OCI-LY1 (cell line): ENCODE results near the gene CCDC102A.

Experiments
- H2AFZ ChIP-seq: fragments of 200-600 bp; sonication (generic), shearing (Covaris generic); 2 replicates; pipeline ENCODE4 v1.6.0; 2014; ENCODE audit warnings: antibody characterized with exemption, mild to moderate bottlenecking, low read length
- H3F3A ChIP-seq: fragments of 200-600 bp; sonication (generic), shearing (Covaris generic); 2 replicates; pipeline ENCODE4 v1.6.0; 2014; ENCODE audit warnings: mild to moderate bottlenecking, antibody characterized with exemption, low read length, moderate library complexity; ENCODE audit not compliant: insufficient read depth
- H3K27ac ChIP-seq: fragments of 200-600 bp; sonication (generic); 2 replicates; pipeline ENCODE4 v1.5.1; 2014; ENCODE audit warnings: low read length, mixed run types, mild to moderate bottlenecking, low read depth; ENCODE audit not compliant: poor library complexity, severe bottlenecking
- H3K27me3 ChIP-seq: fragments of 200-600 bp; sonication (generic); 2 replicates; pipeline ENCODE4 v1.6.0; 2014; ENCODE audit warnings: antibody characterized with exemption, mild to moderate bottlenecking, low read length, moderate library complexity; ENCODE audit not compliant: insufficient read depth
- H3K36me3 ChIP-seq: fragments of 200-600 bp; sonication (generic); 2 replicates; pipeline ENCODE4 v1.6.1; 2014; ENCODE audit warnings: mild to moderate bottlenecking, antibody characterized with exemption, low read length, moderate library complexity, mixed read lengths; ENCODE audit not compliant: insufficient read depth
- H3K4me1 ChIP-seq: fragments of 200-600 bp; sonication (generic); 2 replicates; pipeline ENCODE4 v1.5.1; 2014; ENCODE audit warnings: mild to moderate bottlenecking, low read length, moderate library complexity; ENCODE audit not compliant: insufficient read depth, severe bottlenecking
- H3K4me2 ChIP-seq: fragments of 200-600 bp; sonication (generic), shearing (Covaris generic); 2 replicates; pipeline ENCODE4 v1.6.1; 2014; ENCODE audit warnings: low read length
- H3K4me3 ChIP-seq: fragments of 200-600 bp; sonication (generic); 2 replicates; pipeline ENCODE4 v1.5.1; 2014; ENCODE audit warnings: low read length, low read depth, mild to moderate bottlenecking, mixed read lengths; ENCODE audit not compliant: poor library complexity, severe bottlenecking
- H3K79me2 ChIP-seq: fragments of 200-600 bp; shearing (Covaris generic); 2 replicates; pipeline ENCODE4 v1.6.1; 2016; ENCODE audit warnings: mixed run types, low read length, mixed read lengths; ENCODE audit not compliant: insufficient read depth
- H3K9ac ChIP-seq: fragments of 200-600 bp; sonication (generic), shearing (Covaris generic); 2 replicates; pipeline ENCODE4 v1.6.1; 2014; ENCODE audit warnings: mild to moderate bottlenecking, low read length, mixed read lengths
- H3K9me2 ChIP-seq: fragments of 200-600 bp; sonication (generic), shearing (Covaris generic); 2 replicates; pipeline ENCODE4 v1.6.1; 2014; ENCODE audit warnings: low read depth, mild to moderate bottlenecking, low read length, mixed read lengths
- H3K9me3 ChIP-seq: fragments of 200-600 bp; shearing (Covaris generic); 2 replicates; pipeline ENCODE4 v1.6.1; 2014; ENCODE audit warnings: low read length, mixed read lengths
- H4K20me1 ChIP-seq: fragments of 200-600 bp; sonication (generic), shearing (Covaris generic); 2 replicates; pipeline ENCODE4 v1.6.0; 2016; ENCODE audit warnings: mild to moderate bottlenecking, low read length; ENCODE audit not compliant: insufficient read depth
- EZH2 ChIP-seq: fragments of 200-600 bp; sonication (generic), shearing (Covaris generic); IDR thresholded peaks from 2 replicates; pipeline ENCODE4 v1.8.0; 2017; ENCODE audit warnings: borderline replicate concordance, mixed run types, mild to moderate bottlenecking, antibody characterized with exemption, low read length, moderate library complexity, mixed read lengths
- TF ChIP-seq, protein P1 (sequence below): fragments of 200-600 bp; sonication (generic), shearing (Covaris generic); IDR thresholded peaks from 2 replicates; pipeline ENCODE4 v1.5.1; 2017; ENCODE audit warnings: mild to moderate bottlenecking, antibody characterized with exemption, low read length, moderate library complexity, mixed read lengths

The CCDC102A gene

DNA sequence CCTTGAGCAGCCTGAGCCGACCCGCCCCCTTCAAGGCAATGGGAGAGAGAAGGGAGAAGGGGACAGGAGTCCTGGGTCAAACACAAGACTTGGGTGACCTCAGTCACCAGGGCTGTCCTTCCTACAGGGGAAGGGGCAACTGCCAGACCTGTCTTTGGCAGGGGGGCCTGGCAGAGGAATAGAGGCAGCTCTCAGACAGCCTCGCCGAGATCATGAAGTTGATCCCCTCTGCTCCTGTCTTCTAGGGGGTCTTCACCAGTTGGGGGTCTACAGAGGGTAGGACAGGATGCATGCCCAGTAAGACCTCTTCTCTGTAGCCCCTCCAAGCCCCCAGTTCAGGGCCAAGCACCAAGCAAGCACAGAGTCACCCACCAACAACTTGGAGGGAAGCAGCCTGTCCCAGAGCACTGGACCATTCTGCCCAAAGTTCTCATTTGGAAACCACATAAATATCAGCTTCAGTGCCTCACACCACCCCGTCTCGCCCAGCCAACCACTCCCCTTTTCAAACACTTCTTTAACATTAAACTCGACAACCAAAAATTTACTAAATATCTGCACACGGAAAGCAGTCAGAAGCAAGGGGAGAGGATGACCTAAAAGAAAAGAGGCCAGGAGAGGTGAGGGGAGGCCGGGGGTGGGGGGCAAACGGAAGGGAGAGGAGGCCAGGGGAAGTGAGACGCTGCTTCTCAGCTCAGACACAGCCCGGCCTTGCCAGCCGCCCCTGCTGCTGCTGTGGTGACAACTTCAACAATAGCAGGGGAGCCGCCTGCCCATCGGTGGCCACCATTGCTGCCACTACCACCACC, 57.8 kb downstream of the CCDC102A start:
- TF ChIP-seq EZH2: no peak
- TF ChIP-seq, protein P1, sequence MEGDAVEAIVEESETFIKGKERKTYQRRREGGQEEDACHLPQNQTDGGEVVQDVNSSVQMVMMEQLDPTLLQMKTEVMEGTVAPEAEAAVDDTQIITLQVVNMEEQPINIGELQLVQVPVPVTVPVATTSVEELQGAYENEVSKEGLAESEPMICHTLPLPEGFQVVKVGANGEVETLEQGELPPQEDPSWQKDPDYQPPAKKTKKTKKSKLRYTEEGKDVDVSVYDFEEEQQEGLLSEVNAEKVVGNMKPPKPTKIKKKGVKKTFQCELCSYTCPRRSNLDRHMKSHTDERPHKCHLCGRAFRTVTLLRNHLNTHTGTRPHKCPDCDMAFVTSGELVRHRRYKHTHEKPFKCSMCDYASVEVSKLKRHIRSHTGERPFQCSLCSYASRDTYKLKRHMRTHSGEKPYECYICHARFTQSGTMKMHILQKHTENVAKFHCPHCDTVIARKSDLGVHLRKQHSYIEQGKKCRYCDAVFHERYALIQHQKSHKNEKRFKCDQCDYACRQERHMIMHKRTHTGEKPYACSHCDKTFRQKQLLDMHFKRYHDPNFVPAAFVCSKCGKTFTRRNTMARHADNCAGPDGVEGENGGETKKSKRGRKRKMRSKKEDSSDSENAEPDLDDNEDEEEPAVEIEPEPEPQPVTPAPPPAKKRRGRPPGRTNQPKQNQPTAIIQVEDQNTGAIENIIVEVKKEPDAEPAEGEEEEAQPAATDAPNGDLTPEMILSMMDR: no peak
- no peak overlapping the region for H3K9ac ChIP-seq
- H3K79me2 ChIP-seq: no peaks in the 10 kb centered on the region
- no peaks in the 10 kb centered on the region for H4K20me1 ChIP-seq
- H3K27ac ChIP-seq: no peak overlapping the region
- H2AFZ ChIP-seq: no peak overlapping the region
- H3K9me3 ChIP-seq: no peaks in the 10 kb centered on the region
- H3F3A ChIP-seq: no peaks in the 10 kb centered on the region
- no peaks in the 10 kb centered on the region for H3K9me2 ChIP-seq
- 0 out of 2 replicates have a peak, but pooled peaks cover 3% of the 10 kb centered on the region for H3K27me3 ChIP-seq
- H3K4me3 ChIP-seq: no peak overlapping the region
- no peaks in the 10 kb centered on the region for H3K36me3 ChIP-seq
- H3K4me2 ChIP-seq: no peak overlapping the region
- peaks cover 4% of the 10 kb centered on the region for H3K4me1 ChIP-seq

- H3K27me3 ChIP-seq: no peaks in the 10 kb centered on the region
- H3K9me3 ChIP-seq: no peaks in the 10 kb centered on the region
- TF ChIP-seq EZH2: no peak
- TF ChIP-seq, protein P1: no peak
- no peaks in the 10 kb centered on the region for H3K9me2 ChIP-seq
- H3K4me1 ChIP-seq: peaks cover 4% of the 10 kb centered on the region
- H4K20me1 ChIP-seq: no peaks in the 10 kb centered on the region
- H3K9ac ChIP-seq: no peak overlapping the region
- no peak overlapping the region for H3K4me3 ChIP-seq
- H3K27ac ChIP-seq: no peak overlapping the region
- no peaks in the 10 kb centered on the region; the same call in 1 of the 2 replicates for H3K36me3 ChIP-seq
- H3K4me2 ChIP-seq: no peak overlapping the region
- no peaks in the 10 kb centered on the region for H3F3A ChIP-seq
- H3K79me2 ChIP-seq: no peaks in the 10 kb centered on the region
- no peak overlapping the region for H2AFZ ChIP-seq
Observed at GRCh38 chr16:57477531-57478202, 58.7 kb downstream of the CCDC102A start.

GRCh38 chr16:57476546-57477410, 59.6 kb downstream of the CCDC102A start:
- Histone ChIP-seq H3K9ac (no peak overlapping the region), H3K79me2 (no peaks in the 10 kb centered on the region), H3K9me2 (no peaks in the 10 kb centered on the region), H3K9me3 (no peaks in the 10 kb centered on the region), H4K20me1 (no peaks in the 10 kb centered on the region), H3K27ac (no peak overlapping the region), H3K4me1 (peaks cover 4% of the 10 kb centered on the region), H3F3A (no peaks in the 10 kb centered on the region), H3K4me2 (no peak overlapping the region), H3K36me3 (peaks cover 8% of the 10 kb centered on the region; the same call in 1 of the 2 replicates), H3K27me3 (no peaks in the 10 kb centered on the region), H3K4me3 (no peak overlapping the region), H2AFZ (no peak overlapping the region)
- TF ChIP-seq, protein P1: no peak
- no peak for TF ChIP-seq EZH2
